ENCODE data around the gene UBAC2.

DNA sequence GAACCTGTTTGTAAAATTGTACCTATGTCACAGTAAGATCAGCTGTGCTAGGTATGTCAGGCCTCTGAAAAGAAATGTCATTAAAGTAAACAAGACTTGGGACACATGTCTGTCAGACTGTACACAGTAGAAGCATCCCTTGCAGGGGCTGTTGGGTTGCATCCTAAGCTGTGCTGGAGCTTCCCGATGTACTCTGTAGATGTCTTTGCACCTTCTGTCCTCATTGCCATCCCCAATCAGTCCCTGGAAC lies 155.3 kb downstream of the UBAC2 start:
- TF ChIP-seq, protein P1, sequence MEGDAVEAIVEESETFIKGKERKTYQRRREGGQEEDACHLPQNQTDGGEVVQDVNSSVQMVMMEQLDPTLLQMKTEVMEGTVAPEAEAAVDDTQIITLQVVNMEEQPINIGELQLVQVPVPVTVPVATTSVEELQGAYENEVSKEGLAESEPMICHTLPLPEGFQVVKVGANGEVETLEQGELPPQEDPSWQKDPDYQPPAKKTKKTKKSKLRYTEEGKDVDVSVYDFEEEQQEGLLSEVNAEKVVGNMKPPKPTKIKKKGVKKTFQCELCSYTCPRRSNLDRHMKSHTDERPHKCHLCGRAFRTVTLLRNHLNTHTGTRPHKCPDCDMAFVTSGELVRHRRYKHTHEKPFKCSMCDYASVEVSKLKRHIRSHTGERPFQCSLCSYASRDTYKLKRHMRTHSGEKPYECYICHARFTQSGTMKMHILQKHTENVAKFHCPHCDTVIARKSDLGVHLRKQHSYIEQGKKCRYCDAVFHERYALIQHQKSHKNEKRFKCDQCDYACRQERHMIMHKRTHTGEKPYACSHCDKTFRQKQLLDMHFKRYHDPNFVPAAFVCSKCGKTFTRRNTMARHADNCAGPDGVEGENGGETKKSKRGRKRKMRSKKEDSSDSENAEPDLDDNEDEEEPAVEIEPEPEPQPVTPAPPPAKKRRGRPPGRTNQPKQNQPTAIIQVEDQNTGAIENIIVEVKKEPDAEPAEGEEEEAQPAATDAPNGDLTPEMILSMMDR (IDR thresholded peaks at IDR 0.05 in 4 of 5, conservative IDR thresholded peaks at IDR 0.05 in 1 of 5) = no peak
- TF ChIP-seq POLR2A (IDR thresholded peaks at IDR 0.05) = no peak
